Measurements from ENCODE around the gene OR12D2.
"Not testable (repeated sequence)": the region's sequence is repeated elsewhere in the genome, so short reads cannot be mapped to it uniquely, and the experiment has no call there.

The OR12D2 gene, protein sequence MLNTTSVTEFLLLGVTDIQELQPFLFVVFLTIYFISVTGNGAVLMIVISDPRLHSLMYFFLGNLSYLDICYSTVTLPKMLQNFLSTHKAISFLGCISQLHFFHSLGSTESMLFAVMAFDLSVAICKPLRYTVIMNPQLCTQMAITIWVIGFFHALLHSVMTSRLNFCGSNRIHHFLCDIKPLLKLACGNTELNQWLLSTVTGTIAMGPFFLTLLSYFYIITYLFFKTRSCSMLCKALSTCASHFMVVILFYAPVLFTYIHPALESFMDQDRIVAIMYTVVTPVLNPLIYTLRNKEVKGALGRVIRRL

GRCh38 chr6:29395331-29395730, at the start of gene OR12D2:
Gene OR12D2, plus strand, starts transcription at chr6:29395631. Its CDS starts 1,069 bp downstream, at chr6:29396700.
- DNase-seq, result no peak

DNA sequence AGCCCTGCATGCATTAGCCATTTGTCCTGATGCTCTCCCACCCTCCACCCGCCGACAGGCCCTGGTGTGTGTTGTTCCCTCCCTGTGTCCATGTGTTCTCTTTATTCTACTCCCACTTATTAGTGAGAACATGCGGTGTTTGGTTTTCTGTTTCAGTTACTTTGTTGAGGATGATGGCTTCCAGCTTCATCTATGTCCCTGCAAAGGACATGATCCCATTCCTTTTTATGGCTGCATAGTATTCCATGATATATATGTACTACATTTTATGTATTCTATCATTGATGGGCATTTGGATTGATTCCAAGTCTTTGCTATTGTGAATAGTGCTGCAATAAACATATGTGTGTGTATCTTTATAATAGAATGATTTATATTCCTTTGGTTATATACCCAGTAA, 46.1 kb upstream of the OR12D2 start:
- not testable (repeated sequence) for DNase-seq

DNA sequence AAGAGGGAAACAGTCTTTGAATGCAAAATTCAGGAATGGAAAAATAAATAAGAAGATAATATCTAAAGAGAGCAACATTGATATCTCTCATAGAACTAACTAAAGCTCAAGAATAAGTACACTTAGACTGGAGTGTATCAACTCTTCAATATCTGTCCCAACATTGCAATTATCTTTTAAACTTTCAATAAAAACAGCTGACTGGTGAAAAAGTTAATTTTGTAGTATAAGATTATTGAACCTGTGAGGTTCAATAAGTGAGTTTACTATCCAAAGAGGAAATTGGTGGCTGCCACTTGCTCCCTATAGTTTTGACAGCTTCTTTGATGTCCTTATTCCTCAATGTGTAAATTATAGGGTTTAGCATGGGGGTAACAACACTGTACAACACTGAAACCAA, 40.5 kb upstream of the OR12D2 start:
- no peak for DNase-seq

DNA sequence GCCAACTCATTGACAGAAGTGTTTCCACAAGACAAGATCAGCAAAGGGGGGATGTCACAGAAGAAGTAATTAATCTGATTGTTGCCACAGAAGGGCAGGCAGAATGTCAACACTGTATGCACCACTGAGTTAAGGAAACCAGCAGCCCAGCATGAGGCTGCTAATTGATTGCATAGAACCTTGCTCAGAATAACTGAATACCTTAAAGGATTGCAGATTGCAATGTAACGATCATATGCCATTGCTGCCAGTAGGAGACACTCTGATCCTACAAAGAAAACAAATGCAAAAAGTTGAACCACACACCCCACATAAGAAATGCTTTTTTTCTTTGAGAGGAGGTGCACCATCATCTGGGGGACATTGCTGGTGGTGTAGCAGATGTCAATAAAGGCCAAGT, 39.8 kb upstream of the OR12D2 start:
- no peak for DNase-seq

DNA sequence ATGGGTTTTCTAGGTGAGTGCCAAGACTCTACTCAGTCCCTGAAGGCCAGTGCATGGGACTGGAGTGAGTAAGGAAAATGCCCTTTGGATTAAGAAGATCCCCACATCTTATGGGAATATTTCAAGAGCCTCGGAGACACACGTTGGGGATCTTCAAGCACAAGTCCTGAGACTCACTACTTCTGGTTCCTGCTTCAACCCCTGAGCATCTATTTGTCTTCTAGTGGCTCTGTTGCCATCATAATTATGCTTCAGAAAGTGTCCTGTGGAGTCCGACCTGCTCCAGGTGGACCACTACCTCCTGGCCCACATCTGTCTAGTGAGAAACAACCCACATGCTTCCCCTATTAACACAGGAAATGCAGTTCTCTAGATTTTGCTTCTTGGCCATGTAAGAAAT, 26.7 kb upstream of the OR12D2 start, which contains the start of gene OR5V1:
TSS of gene OR5V1 (minus strand) at position 101 of the 400 bp plus-strand sequence. CDS start 12,670 bp downstream, outside the sequence.
- DNase-seq, result no peak

GRCh38 chr6:29375191-29375590, 20.2 kb upstream of the OR12D2 start, which contains the start of gene OR12D3:
Gene OR12D3, minus strand, starts transcription at chr6:29375291. Its CDS starts 4 bp downstream, at chr6:29375287.
- DNase-seq, result no peak

DNA sequence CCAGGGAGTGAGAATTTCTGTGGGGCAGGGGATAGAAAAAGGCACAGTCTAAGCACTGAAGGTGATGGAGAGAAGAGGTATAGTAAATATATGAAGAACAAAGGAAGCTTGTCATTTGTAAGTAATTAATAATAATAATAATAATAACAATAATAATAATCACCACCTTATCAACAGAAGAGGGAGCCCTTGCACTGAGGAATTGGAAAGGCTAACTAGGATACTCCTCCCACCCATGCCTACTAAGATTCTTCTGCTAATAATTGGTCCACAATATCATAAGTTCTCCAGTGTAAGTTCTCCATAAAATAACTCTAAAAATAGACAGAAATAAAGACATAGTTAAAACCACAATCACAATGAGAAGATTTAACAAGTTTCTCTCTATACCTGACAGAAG, 19.4 kb upstream of the OR12D2 start:
- no peak for DNase-seq

GRCh38 chr6:29388533-29388932, 6.9 kb upstream of the OR12D2 start:
- no peak for DNase-seq

DNA sequence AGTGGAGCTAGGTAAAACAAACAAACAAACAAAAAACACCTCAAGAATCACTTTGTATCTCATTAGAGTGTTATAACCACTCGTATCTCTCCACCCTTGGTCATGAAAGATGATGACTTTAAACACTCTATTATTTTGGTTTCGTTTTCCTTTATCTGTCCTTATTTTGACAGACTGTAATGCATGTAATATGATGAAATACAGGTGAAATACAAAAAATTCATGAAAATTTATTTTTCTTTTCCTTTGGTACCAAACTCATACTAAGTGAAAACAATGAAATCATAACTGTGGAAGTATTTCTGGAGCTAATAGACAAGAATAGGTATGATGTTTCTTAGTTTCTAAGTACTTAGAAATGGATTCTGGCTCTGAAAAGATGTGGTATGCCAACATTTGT, 4.1 kb downstream of the OR12D2 start:
- DNase-seq, result no peak

GRCh38 chr6:29403801-29404200, 8.4 kb downstream of the OR12D2 start:
- no peak for DNase-seq

- no peak for DNase-seq
These were observed 19.2 kb downstream of the OR12D2 start, which contains the start of gene OR12D1 for GRCh38 chr6:29414588-29414987. Gene OR12D1, plus strand, starts transcription at chr6:29414928.

DNA sequence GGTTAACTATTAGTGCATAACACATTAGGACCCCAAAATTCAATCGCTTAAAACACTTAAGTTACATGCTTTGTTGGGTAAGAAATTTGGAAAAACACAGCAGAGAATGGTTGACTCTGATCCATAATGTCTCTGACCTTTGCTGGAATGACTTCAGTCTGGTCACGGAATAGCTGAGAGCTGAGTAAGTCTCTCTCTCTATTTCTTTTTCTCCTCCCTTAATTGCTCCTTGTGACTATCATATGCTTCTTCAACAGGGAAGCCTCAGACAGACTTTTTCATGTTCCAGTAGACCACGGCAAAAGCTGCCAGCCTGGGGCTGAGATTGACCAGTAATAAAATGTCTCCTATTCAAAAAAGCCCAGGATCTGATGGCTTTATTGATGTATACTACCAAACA, 24.1 kb downstream of the OR12D2 start:
- DNase-seq, result no peak

DNA sequence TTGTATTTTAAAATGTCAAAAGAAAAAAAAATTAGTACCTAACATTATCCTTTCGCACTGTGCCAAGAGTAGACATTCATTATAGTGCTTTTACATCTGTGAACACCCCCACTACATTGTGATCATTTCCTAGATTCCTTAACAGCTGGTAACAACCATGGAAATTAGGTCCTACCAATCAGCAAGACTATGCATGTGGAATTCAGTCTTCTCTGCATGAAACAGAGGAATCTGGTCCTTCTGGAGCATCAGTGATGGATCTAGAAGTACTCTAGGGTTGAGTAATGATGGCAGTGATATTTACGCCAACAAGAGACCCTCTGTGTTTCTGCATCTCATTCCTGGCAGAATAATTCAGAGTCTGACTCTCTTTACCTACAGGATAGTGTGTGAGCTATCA, 28.7 kb downstream of the OR12D2 start:
- no peak for DNase-seq

- DNase-seq, result no peak
These were observed 29.1 kb downstream of the OR12D2 start for GRCh38 chr6:29424575-29424974.

- no peak for DNase-seq
These were observed 29.6 kb downstream of the OR12D2 start for GRCh38 chr6:29425075-29425474.

DNA sequence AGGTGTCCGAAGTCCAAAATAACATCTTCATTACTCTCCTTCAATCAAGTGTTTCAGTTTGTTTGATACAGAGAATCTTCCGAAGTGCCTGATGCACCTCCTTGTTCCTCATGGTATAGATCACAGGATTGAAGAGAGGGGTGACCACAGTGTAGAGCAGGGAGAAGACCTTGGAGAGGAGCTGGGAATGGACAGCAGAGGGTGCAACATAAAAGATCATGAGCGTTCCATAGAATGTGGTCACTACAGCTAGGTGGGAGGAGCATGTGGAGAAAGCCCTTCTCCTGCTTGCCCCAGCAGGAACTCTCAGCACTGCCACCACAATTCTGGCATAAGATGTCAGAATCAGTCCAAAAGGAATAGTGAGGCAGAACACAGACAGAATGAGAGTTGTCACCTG, 31.2 kb downstream of the OR12D2 start:
- no peak for DNase-seq

DNA sequence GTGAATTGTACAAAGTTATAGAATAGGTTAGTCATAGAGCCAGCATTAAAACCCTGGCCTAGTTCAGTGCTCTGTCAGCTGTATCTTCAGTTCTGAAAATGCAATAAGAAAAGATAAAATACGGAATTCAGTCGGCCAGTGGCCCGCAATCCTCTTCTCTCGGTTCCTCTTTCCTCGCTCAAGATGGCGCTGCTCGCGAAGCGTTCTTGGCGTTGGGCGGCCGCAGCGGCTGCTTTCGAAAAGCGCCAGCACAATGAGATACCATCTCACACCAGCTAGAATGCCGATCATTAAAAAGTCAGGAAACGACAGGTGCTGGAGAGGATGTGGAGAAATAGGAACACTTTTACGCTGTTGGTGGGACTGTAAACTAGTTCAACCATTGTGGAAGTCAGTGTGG, 41.3 kb downstream of the OR12D2 start:
- not testable (repeated sequence) for DNase-seq

DNA sequence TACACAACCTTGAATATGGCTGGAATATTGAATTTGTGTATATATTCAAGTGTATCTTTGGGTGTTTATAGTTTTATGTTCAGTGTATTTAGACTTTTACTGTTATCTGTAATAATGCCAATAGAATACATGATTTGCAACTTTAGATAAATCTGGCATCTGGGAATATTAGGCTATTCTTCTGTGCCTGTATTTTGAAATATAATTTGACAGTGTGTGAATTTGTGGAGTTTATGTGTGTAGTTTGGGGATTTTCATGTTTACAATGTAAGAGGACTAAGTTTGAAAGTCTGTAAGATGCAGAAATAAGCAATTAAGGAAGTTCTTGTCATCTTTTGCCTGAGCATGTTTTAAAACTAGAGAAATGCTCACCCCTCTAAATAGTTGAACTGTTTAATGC, 43.6 kb downstream of the OR12D2 start, which contains the start of gene OR10C1:
TSS of gene OR10C1 (plus strand) at position 301 of the 400 bp plus-strand sequence. CDS start 710 bp downstream, outside the sequence.
- no peak for DNase-seq

DNA sequence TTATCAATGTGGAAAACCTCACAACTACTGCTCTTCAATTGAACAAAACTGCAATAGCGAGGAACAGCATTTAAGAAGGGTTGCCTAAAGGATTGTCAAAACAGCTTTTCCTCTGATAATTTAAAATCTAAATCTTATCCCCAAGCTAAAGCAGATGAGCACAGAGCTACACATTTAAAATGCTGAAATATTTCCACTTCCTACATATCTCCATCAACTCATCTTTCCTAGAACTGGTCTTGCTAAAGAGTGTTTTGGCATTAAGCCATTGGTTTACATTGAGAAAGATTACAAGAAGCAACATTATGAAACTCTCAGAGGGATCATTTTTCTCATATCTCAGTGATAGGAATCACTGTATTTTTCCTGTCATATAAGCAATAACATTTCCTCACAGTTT, 47.3 kb downstream of the OR12D2 start:
- no peak for DNase-seq

DNA sequence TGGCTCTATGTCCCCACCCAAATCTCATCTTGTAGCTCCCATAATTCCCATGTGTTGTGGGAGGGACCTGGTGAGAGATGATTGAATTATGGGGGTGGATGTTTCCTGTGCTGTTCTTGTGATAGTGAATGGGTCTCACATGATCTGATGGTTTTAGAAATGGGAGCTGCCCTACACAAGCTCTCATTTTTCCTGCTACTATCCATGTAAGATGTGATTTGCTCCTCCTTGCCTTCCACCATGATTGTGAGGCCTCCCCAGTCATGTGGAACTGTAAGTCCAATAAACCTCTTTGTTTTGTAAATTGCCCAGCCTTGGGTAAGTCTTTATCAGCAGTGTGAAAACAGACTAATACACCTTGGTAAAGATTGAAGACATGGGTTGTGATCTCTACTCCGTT, 48.6 kb downstream of the OR12D2 start:
- not testable (repeated sequence) for DNase-seq

Measured in eye (tissue), 1 donor.